Transverse colon (tissue), 4 donors: ENCODE results near the gene TMEM53. TPM values are rescaled to one million over a fixed set of nuclear protein-coding genes. Genes with fewer than 3 reads are reported as not detected.

Experiments used
- DNase-seq: peaks from one replicate; pipeline ENCODE4 v3.0.0-alpha.2; 2019
- H3K27ac ChIP-seq, 4 donors: fragments of 200-600 bp; sonication (generic); 2 replicates each; pipeline ENCODE4 v1.5.1; 2016 to 2018; ENCODE audit warnings: inconsistent platforms in 4 of 4
- H3K27me3 ChIP-seq: fragments of 200-600 bp; sonication (generic); 2 replicates; pipeline ENCODE4 v1.5.1; 2017; ENCODE audit warnings: inconsistent platforms
- H3K36me3 ChIP-seq, 4 donors: fragments of 200-600 bp; sonication (generic); 2 replicates each; pipeline ENCODE4 v1.5.1; 2017 to 2019; ENCODE audit warnings: inconsistent platforms in 4 of 4
- H3K4me1 ChIP-seq, 4 donors: fragments of 200-600 bp; sonication (generic); 2 replicates each; pipeline ENCODE4 v1.5.1; 2017 to 2020; ENCODE audit warnings: inconsistent platforms in 4 of 4
- H3K4me3 ChIP-seq, 4 donors: fragments of 200-600 bp; sonication (generic); 1 replicate in 1 of 4; 2 replicates in 3 of 4; pipeline versions ENCODE4 v1.5.1 to v1.6.1; 2017 to 2019; ENCODE audit warnings: inconsistent platforms in 4 of 4
- H3K9me3 ChIP-seq, 2 donors: fragments of 200-600 bp; sonication (generic); 2 replicates each; pipeline ENCODE4 v1.5.1; 2017 to 2019; ENCODE audit warnings: inconsistent platforms in 2 of 2
- EP300 ChIP-seq: sonication (generic); formaldehyde crosslinking; IDR thresholded peaks from one replicate; pipeline ENCODE4 v1.6.1; 2017; ENCODE audit warnings: antibody characterized with exemption, low read depth
- POLR2A ChIP-seq: fragments of 450-650 bp; IDR thresholded peaks from one replicate; pipeline ENCODE4 v1.6.1; 2016; ENCODE audit warnings: antibody characterized with exemption, mild to moderate bottlenecking, moderate library complexity
- POLR2AphosphoS5 ChIP-seq, 3 donors: sonication (generic); formaldehyde crosslinking; IDR thresholded peaks; one replicate each; pipeline ENCODE4 v1.6.1; 2016; ENCODE audit warnings: antibody characterized with exemption in 3 of 3
- WGBS, 2 donors: methylation state at CpG; one replicate each; pipeline ENCODE4 v1.1.5; 2018; ENCODE audit warnings: low coverage in 1 of 2; 5-methylcytosine and 5-hydroxymethylcytosine counted together
- in situ Hi-C, 4 donors: fragments of 200-750 bp; cut with MboI; loops; one replicate each; pipeline versions ENCODE4 v1.15.0 to v1.15.1; 2017; ENCODE audit warnings: low sequenced_read_pairs in 3 of 4, low pct_ligation_motif_present in 1 of 4, low pct_unique_long_range_greater_than_20kb in 1 of 4
- intact Hi-C: fragments of 100-400 bp; cut with DNase I; formaldehyde crosslinking; loops from one replicate; pipeline ENCODE4 v1.15.1; 2023; ENCODE audit warnings: low total_unique reads
- total RNA-seq, 4 donors: library from RNA; depleted of rRNA; stranded (reverse); fragments of >200 nt; gene quantifications; one replicate each; pipeline ENCODE4 v1.1.0, GENCODE V29; 2016
- TF ChIP-seq, protein P1 (sequence below), 5 experiments: fragments of 200-600 bp in 3 of 5; fragments of 450-650 bp in 2 of 5; sonication (generic) in 3 of 5; IDR thresholded peaks; 1 replicate in 2 of 5; 2 replicates in 3 of 5; pipeline ENCODE4 v1.5.1; 2016 to 2017; ENCODE audit warnings: antibody characterized with exemption in 5 of 5, inconsistent platforms in 3 of 5, mild to moderate bottlenecking in 2 of 5, moderate library complexity in 1 of 5

TMEM53 gene
- total RNA-seq, 4 donors from 2014 or later = 14.2 to 40.8 (median 22.9) TPM

DNA sequence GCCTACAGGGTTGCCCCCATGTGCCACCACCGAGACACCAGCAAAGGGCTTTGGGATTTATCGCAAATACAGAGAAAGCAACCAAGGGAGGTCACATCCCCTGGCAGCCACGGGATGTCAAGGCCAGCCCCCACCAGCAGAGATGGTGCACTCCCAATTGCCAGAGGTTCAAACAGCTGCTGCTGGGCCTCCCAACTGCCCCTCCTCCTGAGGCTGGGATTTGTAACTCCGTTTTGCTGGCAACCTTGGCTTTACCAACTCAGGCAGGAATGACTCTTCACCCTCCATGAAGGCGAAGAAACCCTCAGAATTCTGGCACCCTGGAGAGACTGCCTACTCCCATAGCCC, 11.6 kb downstream of the TMEM53 start:
- no peaks in the 10 kb centered on the region for H3K9me3 ChIP-seq
- no peak for DNase-seq
- no peaks in the 10 kb centered on the region for H3K36me3 ChIP-seq
- in situ Hi-C loops (no loop called here), intact Hi-C loops (no loop called here)
- TF ChIP-seq POLR2A = no peak
- TF ChIP-seq, protein P1, sequence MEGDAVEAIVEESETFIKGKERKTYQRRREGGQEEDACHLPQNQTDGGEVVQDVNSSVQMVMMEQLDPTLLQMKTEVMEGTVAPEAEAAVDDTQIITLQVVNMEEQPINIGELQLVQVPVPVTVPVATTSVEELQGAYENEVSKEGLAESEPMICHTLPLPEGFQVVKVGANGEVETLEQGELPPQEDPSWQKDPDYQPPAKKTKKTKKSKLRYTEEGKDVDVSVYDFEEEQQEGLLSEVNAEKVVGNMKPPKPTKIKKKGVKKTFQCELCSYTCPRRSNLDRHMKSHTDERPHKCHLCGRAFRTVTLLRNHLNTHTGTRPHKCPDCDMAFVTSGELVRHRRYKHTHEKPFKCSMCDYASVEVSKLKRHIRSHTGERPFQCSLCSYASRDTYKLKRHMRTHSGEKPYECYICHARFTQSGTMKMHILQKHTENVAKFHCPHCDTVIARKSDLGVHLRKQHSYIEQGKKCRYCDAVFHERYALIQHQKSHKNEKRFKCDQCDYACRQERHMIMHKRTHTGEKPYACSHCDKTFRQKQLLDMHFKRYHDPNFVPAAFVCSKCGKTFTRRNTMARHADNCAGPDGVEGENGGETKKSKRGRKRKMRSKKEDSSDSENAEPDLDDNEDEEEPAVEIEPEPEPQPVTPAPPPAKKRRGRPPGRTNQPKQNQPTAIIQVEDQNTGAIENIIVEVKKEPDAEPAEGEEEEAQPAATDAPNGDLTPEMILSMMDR (IDR thresholded peaks at IDR 0.05) = no peak
- no peak overlapping the region for H3K27ac ChIP-seq
- H3K27me3 ChIP-seq = no peaks in the 10 kb centered on the region
- 83 to 92% methylated on average over 2 to 5 of the region's 5 CpGs for WGBS, 2 donors
- no peak overlapping the region for H3K4me3 ChIP-seq
- peaks cover 0 to 20% (median 8%) of the 10 kb centered on the region in 4 donors for H3K4me1 ChIP-seq

DNA sequence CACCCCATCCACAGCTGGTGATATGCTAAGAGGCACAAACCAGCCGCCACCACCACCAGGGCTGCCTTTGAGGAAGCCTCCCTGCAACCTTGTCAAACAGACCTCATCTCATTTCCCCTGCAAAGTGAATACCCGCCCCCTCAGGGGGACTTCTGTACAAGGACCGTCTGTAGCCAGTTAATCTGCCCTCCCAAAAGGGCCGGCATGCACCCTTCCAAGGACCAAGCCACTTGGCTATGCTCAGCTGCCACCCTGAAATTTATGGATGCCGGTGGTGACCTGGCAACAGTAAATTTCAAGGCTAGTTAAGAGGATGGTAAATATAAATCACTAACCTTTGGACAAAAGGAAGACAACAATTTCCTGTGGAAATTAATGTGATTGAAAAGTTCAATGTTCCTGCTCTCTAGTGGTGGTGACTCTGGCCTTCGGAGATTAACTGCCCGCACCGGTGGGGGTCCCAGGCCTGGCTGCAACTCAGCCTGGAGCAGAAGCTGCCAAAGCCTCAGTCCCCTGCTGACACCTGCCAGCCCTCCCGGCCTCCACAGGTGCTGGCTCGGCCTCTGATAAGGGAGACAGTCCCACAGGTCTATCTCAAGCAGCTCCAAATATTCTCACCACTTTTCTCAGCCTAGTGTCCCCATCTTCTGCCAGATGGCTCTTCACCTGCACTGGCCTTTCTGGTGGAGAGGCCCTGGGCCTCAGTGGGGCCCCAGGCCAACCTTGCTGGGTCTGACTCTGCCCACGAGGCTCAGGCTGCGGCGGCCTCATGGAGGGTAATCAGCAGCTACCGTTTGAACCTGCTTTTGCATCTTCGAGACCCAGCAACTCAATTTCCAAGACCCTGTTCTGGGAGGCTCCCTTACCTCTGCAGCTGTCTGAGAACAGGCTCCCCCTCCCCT, 12.2 kb downstream of the TMEM53 start:
- peaks cover 0 to 20% (median 8%) of the 10 kb centered on the region in 4 donors for H3K4me1 ChIP-seq
- no peaks in the 10 kb centered on the region for H3K9me3 ChIP-seq
- intact Hi-C loops (no loop called here), in situ Hi-C loops (no loop called here)
- no peaks in the 10 kb centered on the region for H3K36me3 ChIP-seq
- TF ChIP-seq POLR2AphosphoS5 (IDR thresholded peaks at IDR 0.05) (no peak), EP300 (no peak), POLR2A (no peak)
- TF ChIP-seq, protein P1 (IDR thresholded peaks at IDR 0.05) = no peak
- H3K4me3 ChIP-seq = no peak overlapping the region
- no peak overlapping the region for H3K27ac ChIP-seq
- no peaks in the 10 kb centered on the region for H3K27me3 ChIP-seq
- 69% methylated on average over 15 of the region's 15 CpGs; no CpG with 5 or more reads in 1 of the 2 donors for WGBS, 2 donors
- DNase-seq = no peak

- H3K27ac ChIP-seq = peak overlapping the region in 1 of 4 donors; percentile 6
- H3K27me3 ChIP-seq = no peaks in the 10 kb centered on the region
- 46% methylated on average over 9 of the region's 9 CpGs; no CpG with 5 or more reads in 1 of the 2 donors for WGBS, 2 donors
- no peaks in the 10 kb centered on the region for H3K9me3 ChIP-seq
- peak; percentile 48 for DNase-seq
- in situ Hi-C loops = no loop called here
- H3K4me1 ChIP-seq = peaks cover 0 to 20% (median 8%) of the 10 kb centered on the region in 4 donors
- no peak overlapping the region for H3K4me3 ChIP-seq
- H3K36me3 ChIP-seq = no peaks in the 10 kb centered on the region
- TF ChIP-seq EP300 (no peak), POLR2AphosphoS5 (IDR thresholded peaks at IDR 0.05) (no peak), POLR2A (no peak)
- TF ChIP-seq, protein P1 (IDR thresholded peaks at IDR 0.05) = no peak
- intact Hi-C loops = no loop called here
Observed at GRCh38 chr1:44660176-44660575, 14.1 kb downstream of the TMEM53 start.

GRCh38 chr1:44659566-44659965, 14.7 kb downstream of the TMEM53 start:
- intact Hi-C loops = no loop called here
- Histone ChIP-seq H3K4me3 (no peak overlapping the region), H3K4me1 (peaks cover 0 to 20% (median 8%) of the 10 kb centered on the region in 4 donors), H3K9me3 (no peaks in the 10 kb centered on the region), H3K27ac (no peak overlapping the region), H3K27me3 (no peaks in the 10 kb centered on the region), H3K36me3 (no peaks in the 10 kb centered on the region)
- DNase-seq = no peak
- in situ Hi-C loops = no loop called here
- 96% methylated on average over 4 of the region's 4 CpGs; no CpG with 5 or more reads in 1 of the 2 donors for WGBS, 2 donors
- TF ChIP-seq, protein P1 (IDR thresholded peaks at IDR 0.05) = no peak
- TF ChIP-seq POLR2AphosphoS5 (IDR thresholded peaks at IDR 0.05) (no peak), POLR2A (no peak)
